ENCODE data around the gene S100A2. TPM values are rescaled to one million over a fixed set of nuclear protein-coding genes. Genes with fewer than 3 reads are reported as not detected.

The S100A2 gene
- total RNA-seq (2014; rRNA removed; shearing (Covaris generic)): 0.66 TPM in 1 of 2 replicates, not detected in the other
- 0.89 and 1.1 TPM in 2 replicates for polyA plus RNA-seq (2016; fragmentation: Nextera tagmentation; extraction: Ambion mirVana)
- long read RNA-seq: 0 reads

- no peaks in the 10 kb centered on the region for H3K27me3 ChIP-seq (ENCODE audit: insufficient read depth)
- Mint-ChIP-seq H3K36me3 (ENCODE audit: low read depth) (no peaks in the 10 kb centered on the region), H3K9me3 (no peaks in the 10 kb centered on the region), H3K27me3 (ENCODE audit: insufficient read depth, low read depth, poor library complexity) (peaks cover 17% of the 10 kb centered on the region), H3K4me1 (peaks cover 36% of the 10 kb centered on the region), H3K27ac (peak within 1 kb of the TSS; percentile 96), H3K4me3 (peak within 1 kb of the TSS; percentile 15; the same call in 1 of the 3 replicates)
- no peaks in the 10 kb centered on the region for H4K20me1 ChIP-seq (replicated peaks; ENCODE audit: insufficient read depth)
- H3K9me2 ChIP-seq (ENCODE audit: insufficient read depth): no peaks in the 10 kb centered on the region
- H3K27ac ChIP-seq (ENCODE audit: low read depth): 0 out of 2 replicates have a peak within 1 kb of the TSS, but pooled peaks have one; percentile 55
- 0 out of 2 replicates have a peak within 1 kb of the TSS, but pooled peaks have one; percentile 17 for H3K4me3 ChIP-seq
- H3K4me1 ChIP-seq (ENCODE audit: insufficient read depth): peaks cover 18% of the 10 kb centered on the region
- H2AFZ ChIP-seq: peak within 1 kb of the TSS; percentile 85
- peak within 1 kb of the TSS; percentile 64 for H3K4me2 ChIP-seq
- H3F3A ChIP-seq (replicated peaks; ENCODE audit: low read depth): peaks cover 6% of the 10 kb centered on the region; the same call in 1 of the 2 replicates
- TF ChIP-seq EZH2 (IDR thresholded peaks at IDR 0.05; ENCODE audit: low read depth, unreplicated experiment) (no peak), POLR2AphosphoS5 (IDR thresholded peaks at IDR 0.05; ENCODE audit: low read depth) (no peak), STAT1 (IDR thresholded peaks at IDR 0.05; ENCODE audit: unreplicated experiment) (no peak), NANOG (IDR thresholded peaks at IDR 0.05; ENCODE audit: borderline replicate concordance) (no peak), ETS1 (IDR thresholded peaks at IDR 0.05) (no peak), JUNB (IDR thresholded peaks at IDR 0.05; ENCODE audit: unreplicated experiment) (no peak), REST (IDR thresholded peaks at IDR 0.05; ENCODE audit: unreplicated experiment) (no peak), ZNF462 (CRISPR knock-in tag; IDR thresholded peaks at IDR 0.05) (no peak), CTCF (conservative IDR thresholded peaks at IDR 0.05; ENCODE audit: low read depth in 2 of 2) (no peak), ZNF331 (CRISPR knock-in tag; IDR thresholded peaks at IDR 0.05; ENCODE audit: low read depth) (no peak), ZNF114 (CRISPR knock-in tag; IDR thresholded peaks at IDR 0.05) (no peak), EZH2phosphoT487 (IDR thresholded peaks at IDR 0.05; ENCODE audit: unreplicated experiment) (no peak), CREB1 (CRISPR knock-in tag; IDR thresholded peaks at IDR 0.05; ENCODE audit: low read depth) (no peak)
- no peaks in the 10 kb centered on the region for H3K36me3 ChIP-seq (ENCODE audit: insufficient read depth)
- no peak for DNase-seq (ENCODE audit: low spot score)
- ATAC-seq: no peak
- H3K79me2 ChIP-seq (replicated peaks; ENCODE audit: insufficient read depth): no peaks in the 10 kb centered on the region
Observed at GRCh38 chr1:153565529-153566374, at the start of gene S100A2. Gene S100A2 (minus strand): TSS chr1:153565844. CDS start chr1:153563877, 1,967 bp downstream.

Measured in GM23338 (cell line).